NOMO-1 (cell line): Measurements from ENCODE around the gene UPK3B.
A peak's percentile ranks its signal among the peaks of the same experiment; 100 is the strongest.
"Not testable (repeated sequence)": the region's sequence is repeated elsewhere in the genome, so short reads cannot be mapped to it uniquely, and the experiment has no call there.

Experiments used
- DNase-seq, 2 experiments: peaks; one replicate each; lab custom pipeline; 2025; ENCODE audit not compliant: unreplicated experiment in 2 of 2; lab: John Stamatoyannopoulos, UW

The UPK3B gene

DNA sequence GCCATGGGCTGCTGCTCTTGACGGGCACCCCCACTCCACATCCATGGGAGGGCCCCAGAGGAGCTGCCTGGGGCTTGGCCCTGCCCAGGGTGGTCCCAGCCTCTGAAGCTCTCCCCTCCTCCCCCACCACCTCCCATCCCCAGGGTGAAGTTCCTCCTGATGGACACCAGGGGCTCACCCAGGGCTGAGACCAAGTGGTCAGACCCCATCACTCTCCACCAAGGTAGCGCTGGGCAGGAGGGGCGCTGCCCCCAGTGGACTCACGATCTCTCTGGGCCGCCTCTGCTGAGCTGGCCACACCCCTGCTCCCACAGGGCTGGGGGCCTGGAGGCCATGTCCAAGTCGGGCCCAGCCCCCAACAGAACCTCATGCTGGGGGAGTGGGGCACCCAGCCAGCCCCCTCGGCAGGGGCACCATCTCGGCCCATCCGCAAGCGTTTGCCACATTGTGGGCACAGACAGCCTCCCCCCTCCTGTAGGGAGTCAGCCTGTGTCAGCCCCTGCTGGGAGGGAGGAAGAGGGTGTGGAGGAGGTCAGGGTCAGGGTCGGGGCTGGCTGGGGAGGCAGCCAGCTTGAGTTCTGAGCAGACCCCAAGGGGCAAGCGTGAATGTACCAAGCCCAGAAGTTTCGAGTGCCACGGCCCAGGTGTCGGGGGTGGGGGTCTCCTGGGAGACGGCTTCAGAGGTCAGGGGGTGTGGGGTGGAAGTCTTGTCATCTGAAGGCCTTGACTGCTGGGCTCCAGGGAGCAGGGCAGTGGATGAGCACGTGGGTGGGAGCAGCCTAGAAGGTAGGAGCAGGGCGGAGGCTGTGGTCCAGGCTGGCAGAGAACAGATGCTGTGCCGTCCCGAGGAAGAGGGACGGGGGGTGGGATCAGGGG is 2.8 kb downstream of the UPK3B start:
- no peak for DNase-seq

DNA sequence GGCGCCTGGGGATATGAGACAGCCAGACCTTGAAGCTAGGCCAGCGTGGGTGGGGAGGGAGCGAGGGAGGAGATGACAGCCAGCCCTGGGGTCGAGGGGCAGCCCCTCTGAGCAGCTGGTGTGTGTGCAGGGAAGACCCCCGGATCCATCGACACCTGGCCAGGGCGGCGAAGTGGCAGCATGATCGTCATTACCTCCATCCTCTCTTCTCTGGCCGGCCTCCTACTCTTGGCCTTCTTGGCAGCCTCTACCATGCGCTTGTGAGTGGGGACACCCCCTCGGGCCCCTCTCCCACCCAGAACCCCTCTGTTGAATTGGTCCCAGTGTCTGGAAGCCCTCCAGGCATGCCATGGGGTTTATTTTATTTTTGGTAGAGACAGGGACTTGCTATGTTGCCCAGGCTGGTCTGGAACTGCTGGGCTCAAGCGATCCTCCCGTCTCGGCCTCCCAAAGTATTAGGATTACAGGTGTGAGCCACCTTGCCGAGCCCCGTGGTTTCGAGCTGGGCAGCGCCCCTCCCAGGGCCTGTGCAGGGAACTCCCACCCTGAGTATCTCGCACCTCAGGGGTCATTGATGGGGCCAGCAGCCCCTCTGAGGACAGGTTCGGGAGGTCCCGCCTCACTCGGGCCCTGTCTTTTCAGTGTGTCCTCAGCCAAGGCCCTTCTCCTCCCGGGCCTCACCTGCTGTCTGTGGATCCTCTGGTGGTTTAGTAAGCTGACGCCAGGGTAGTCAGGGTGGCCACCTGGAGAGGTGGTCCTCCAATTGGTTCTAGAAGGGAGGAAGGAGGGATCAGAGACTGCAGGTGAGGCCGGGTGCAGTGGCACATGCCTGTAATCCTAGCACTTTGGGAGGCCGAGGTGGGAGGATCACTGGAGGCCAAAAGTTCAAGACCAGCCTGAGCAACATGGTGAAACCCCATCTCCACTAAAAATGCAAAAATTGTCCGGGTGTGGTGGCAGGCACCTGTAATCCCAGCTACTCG is 3.8 kb downstream of the UPK3B start:
- DNase-seq = no peak

DNA sequence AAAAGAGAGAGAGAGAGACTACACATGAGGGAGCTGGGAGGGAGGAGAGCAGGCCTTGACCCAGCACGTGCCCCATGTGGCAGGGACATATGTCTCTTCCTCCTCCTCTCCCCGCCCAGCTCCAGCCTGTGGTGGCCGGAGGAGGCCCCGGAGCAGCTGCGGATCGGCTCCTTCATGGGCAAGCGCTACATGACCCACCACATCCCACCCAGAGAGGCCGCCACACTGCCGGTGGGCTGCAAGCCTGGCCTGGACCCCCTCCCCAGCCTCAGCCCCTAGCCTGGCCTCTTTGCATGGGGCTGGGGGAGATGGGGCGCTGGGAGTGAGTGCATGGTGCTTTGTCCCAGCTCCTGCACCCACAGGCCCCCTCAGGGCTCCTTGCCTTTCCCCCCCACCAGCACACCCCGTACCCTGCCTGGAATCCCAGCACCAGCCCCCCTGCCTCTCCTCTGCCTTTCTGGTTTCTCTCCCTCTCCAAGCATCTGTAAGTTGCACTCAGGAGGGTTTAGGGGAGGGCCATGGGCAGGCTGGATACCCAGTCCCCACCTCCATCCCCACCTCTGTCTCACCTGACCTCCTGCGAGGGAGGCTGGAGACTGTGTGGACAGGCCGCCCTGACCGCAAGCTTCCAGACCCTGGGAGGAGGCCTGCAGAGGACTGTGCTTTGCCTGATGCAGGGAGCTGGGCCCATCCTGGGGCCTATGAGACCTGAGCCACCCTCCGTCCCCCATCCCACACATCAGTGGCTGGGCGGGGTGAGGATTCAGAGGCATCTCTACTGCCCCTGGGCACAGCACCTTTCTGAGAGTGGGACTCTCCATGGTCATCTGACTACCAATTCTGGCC is 4.8 kb downstream of the UPK3B start:
- DNase-seq = no peak

DNA sequence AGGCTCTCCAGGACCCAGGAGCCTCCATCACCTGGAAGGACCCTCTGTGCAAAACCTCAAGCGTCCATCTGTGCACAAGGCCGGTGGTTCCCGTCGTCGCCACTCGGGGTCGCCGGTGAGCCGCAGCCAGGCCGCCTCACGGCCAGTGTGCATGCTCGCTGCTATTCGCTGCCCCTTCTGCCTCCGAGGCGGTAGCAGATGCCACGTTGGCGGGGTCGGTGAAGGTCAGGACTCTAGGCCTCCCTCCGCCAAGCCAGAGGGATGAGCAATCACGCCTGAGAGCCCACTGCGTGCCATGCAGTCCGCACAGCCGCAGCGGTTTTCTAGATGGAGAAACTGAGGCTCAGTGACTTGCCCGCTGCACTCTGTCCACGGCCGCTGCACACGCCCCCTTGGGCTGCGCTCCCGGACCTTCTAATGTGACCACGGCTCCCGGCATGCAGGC is 5.7 kb downstream of the UPK3B start:
- peak; percentile 20 to 26 for DNase-seq

DNA sequence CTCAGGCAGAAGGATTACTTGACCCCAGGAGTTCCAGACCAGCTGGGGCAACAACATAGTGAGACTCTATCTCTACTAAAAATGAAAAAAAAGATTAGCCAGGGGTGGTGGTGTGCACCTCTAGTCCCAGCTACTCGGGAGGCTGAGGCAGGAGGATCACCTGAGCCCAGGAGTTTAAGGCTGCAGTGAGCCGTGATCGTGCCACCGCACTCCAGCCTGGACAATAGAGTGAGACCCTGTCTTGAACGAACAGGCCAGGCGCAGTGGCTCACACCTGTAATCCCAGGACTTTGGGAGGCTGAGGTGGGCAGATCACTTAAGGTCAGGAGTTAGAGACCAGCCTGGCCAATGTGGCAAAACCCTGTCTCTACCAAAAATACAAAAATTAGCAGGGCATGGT is 6.6 kb downstream of the UPK3B start:
- DNase-seq = not testable (repeated sequence)

DNA sequence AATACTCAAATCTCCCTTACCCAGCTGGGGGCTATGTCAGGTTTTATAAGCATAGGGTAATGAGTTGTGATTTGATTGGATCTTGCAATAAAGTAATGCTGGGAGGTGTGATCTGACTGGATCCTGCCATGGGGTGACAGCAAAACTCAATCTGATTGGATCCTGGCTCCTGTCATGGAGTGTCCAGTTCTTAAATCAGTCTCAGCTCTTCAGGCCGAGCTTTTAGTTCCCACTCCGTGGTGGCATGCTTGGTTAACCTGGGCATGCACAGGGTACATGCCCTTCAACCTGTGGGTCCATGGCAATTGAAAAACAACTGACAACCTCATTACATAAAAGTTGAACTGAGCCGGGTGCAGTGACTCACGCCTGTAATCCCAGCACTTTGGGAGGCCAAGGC is 15.8 kb downstream of the UPK3B start:
- DNase-seq = not testable (repeated sequence)

DNA sequence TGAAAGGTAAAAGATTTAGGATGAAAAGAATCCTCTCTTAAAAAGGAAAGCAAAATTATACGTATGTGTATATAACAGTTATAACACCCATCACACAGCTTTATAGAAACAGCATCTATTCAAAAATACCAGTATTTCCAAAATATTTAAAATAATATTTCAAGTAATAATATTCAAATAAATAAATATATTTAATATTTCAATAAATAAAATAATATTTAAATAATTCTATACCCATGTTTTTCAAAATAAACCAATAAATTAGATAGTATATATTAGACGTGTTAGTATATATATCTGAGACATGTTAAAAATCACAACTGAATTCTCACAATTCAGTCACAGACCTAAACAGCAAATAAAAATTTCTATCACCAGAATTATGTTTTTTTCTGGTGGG is 21.3 kb downstream of the UPK3B start:
- not testable (repeated sequence) for DNase-seq

DNA sequence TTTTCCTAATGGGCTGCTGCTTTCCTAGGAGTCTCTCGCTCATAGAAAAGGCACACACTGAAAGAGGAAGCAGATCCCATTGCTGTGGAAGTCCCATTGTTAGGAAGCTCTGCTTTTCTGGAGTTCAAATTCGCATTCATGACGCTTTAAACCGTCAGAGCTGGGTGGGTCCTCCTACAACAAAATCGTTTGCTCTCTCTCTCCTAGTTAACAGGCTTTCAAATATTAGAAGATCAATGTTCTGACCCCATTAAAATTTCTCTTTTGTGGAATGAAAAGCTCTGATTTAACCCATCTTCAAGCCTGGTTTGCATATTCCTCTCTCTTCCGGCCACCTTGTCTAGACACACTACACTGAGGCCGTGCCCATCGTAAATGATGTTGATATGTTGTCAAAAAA is 32.8 kb downstream of the UPK3B start, which contains the start of gene SPDYE16:
SPDYE16 (minus strand) TSS at position 101 of the 400 bp plus-strand sequence. CDS start 1,838 bp downstream, outside the sequence.
- DNase-seq = not testable (repeated sequence)

DNA sequence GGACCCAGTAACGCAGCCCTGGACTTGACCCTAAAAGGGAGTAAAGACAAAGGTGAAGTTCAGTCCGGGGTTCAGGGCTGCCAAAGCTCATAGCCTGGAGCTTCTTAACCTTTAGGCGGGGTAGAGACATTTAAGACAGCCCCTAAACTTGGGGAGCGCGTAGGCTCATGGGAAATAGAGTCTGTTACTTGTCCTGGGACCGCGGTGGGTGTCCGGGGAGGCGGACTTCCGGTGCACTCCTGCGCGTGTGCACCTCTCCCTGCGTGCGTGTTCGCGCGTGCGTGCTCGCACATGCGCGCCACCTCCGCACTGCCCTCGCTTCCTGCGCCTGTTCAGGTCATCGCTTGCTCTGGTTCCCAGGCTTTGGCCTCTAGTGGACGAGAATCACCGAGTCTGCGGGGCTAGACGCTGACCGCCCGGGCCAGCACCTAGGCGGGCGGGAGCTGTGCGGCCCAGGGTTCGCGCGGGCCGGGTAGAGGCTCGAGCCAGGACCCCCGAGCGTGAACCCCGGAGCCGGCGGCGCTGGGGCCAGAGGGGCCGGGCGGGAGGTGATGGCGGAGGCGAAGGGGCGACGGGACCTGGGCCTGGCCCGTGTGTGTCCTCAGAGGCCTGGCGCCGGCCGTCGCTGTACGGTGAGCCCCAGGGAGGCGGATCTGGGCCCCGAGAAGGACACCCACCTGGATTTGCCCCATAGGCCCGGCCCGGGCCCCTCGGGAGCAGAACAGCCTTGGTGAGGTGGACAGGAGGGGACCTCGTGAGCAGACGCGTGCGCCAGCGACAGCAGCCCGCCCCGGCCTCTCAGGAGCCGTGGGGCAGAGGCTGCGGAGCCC is 38.9 kb downstream of the UPK3B start:
- peak; percentile 99 for DNase-seq

DNA sequence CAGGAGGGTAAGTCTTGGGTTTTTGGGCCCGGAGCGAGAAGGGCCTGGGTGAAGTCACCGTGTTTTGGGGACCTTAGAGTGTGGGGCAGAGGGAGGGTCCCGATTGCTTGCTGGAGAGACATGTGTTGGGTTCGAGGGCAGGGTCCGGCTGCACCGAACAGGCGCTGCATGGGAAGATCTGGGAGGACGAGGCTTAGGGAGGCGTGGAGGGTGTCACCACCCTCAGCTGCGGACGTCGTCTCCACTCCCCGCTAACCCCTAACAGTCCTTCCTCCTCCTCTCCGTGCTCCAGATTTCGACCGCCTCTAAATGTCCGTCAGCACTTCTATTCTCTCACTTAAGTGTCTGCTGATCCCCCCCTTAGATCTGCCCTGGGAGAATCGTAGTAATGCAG is 39.5 kb downstream of the UPK3B start:
- DNase-seq = not testable (repeated sequence)

DNA sequence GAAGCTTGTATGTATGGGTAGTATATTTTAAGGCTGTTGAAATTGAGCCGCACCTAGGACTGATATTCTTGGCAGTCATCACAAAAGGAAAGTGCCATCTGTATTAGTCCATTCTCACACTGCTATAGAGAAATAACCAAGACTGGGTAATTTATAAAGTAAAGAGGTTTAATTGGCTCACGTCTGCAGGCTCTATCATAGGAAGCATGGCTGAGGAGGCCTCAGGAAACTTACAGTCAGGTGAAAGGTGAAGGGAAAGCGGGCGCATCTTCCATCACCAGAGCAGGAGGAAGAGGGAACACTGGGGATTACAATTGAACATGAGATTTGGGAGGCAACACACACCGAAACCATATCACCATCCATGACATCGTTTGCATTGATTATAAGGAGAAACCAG is 41.6 kb downstream of the UPK3B start:
- DNase-seq = not testable (repeated sequence)

DNA sequence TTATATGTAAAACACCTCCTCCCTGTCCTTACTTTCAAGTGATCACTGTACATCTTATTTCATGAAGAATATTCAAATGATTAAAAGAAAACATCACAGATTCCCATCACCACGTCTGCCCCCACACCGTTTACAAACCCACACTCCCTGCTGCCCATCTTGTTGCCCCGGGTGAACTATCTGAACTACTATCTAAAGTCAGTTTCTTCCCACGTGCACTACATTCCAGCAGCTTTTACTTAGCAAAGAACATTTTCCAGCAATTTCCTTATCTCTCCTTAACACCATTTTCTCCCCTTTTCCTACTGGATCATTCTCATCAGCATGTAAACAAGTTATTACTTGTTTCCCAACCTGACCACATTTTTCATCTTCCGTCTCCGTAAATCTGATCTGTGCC is 49.3 kb downstream of the UPK3B start:
- not testable (repeated sequence) for DNase-seq

DNA sequence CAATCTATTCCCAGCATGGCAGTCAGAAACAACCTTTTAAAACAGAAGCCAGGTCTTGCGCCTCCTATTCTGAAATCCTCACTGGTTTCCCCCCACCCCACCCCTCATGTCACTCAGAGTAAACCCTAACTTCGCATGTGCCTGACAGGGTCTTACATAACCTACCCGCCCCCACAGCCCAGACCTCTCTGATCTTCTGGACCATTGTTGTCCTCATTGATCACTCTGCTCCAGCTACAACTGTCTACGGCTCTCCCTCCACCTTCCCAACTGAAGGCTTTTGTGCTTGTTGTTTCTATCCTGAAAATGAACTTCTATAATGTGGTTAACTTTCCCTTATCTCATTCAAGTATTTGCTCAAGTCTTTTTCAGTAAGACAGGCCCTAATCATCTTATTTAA is 49.8 kb downstream of the UPK3B start:
- not testable (repeated sequence) for DNase-seq

DNA sequence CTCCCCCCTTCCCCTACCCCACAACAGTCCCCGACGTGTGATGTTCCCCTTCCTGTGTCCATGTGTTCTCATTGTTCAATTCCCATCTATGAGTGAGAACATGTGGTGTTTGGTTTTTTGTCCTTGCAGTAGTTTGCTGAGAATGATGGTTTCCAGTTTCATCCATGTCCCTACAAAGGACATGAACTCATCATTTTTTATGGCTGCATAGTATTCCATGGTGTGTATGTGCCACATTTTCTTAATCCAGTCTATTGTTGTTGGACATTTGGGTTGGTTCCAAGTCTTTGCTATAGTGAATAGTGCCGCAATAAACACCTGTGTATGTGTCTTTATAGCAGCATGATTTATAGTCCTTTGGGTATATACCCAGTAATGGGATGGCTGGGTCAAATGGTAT is 51.0 kb downstream of the UPK3B start:
- DNase-seq = not testable (repeated sequence)

DNA sequence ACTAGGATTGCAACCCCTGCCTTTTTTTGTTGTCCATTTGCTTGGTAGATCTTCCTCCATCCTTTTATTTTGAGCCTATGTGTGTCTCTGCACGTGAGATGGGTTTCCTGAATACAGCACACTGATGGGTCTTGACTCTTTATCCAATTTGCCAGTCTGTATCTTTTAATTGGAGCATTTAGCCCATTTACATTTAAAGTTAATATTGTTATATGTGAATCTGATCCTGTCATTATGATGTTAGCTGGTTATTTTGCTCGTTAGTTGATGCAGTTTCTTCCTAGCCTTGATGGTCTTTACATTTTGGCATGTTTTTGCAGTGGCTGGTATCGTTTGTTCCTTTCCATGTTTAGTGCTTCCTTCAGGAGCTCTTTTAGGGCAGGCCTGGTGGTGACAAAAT is 54.6 kb downstream of the UPK3B start:
- not testable (repeated sequence) for DNase-seq
